Uterus (tissue), 2 donors: ENCODE results near the gene F2RL3.

Experiments
- POLR2A ChIP-seq, 2 donors: fragments of 450-650 bp; IDR thresholded peaks; one replicate each; pipeline ENCODE4 v1.6.1; 2016; ENCODE audit warnings: antibody characterized with exemption in 2 of 2, mild to moderate bottlenecking in 1 of 2, moderate library complexity in 1 of 2
- TF ChIP-seq, protein P1 (sequence below), 4 experiments: fragments of 200-600 bp in 2 of 4; fragments of 450-650 bp in 2 of 4; sonication (generic) in 2 of 4; IDR thresholded peaks; one replicate each; pipeline ENCODE4 v1.5.1; 2016 to 2019; ENCODE audit warnings: antibody characterized with exemption in 4 of 4, mild to moderate bottlenecking in 2 of 4, moderate library complexity in 1 of 4

DNA sequence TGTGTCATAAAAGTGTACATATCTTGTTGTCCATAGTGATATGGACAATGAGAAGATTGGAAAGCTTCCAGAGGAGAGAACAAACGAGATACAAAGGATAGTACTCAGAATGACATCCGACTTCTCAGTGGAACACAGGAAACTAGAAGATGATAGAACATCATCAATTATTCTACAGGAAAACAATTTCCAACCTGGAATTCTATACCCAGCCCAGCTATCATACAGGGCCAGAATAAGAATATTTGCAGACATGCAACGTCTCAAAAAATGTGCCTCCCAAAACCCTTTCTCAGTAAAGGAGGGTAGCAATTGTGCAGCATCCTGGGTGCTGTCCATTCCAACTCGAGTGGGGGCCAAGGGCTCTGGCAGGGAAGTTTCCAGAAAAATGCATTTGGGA is 24.0 kb downstream of the F2RL3 start:
- TF ChIP-seq, protein P1, sequence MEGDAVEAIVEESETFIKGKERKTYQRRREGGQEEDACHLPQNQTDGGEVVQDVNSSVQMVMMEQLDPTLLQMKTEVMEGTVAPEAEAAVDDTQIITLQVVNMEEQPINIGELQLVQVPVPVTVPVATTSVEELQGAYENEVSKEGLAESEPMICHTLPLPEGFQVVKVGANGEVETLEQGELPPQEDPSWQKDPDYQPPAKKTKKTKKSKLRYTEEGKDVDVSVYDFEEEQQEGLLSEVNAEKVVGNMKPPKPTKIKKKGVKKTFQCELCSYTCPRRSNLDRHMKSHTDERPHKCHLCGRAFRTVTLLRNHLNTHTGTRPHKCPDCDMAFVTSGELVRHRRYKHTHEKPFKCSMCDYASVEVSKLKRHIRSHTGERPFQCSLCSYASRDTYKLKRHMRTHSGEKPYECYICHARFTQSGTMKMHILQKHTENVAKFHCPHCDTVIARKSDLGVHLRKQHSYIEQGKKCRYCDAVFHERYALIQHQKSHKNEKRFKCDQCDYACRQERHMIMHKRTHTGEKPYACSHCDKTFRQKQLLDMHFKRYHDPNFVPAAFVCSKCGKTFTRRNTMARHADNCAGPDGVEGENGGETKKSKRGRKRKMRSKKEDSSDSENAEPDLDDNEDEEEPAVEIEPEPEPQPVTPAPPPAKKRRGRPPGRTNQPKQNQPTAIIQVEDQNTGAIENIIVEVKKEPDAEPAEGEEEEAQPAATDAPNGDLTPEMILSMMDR (IDR thresholded peaks at IDR 0.05): no peak
- no peak for TF ChIP-seq POLR2A (IDR thresholded peaks at IDR 0.05)
